ENCODE measurements around the gene ACBD6.

The ACBD6 gene

DNA sequence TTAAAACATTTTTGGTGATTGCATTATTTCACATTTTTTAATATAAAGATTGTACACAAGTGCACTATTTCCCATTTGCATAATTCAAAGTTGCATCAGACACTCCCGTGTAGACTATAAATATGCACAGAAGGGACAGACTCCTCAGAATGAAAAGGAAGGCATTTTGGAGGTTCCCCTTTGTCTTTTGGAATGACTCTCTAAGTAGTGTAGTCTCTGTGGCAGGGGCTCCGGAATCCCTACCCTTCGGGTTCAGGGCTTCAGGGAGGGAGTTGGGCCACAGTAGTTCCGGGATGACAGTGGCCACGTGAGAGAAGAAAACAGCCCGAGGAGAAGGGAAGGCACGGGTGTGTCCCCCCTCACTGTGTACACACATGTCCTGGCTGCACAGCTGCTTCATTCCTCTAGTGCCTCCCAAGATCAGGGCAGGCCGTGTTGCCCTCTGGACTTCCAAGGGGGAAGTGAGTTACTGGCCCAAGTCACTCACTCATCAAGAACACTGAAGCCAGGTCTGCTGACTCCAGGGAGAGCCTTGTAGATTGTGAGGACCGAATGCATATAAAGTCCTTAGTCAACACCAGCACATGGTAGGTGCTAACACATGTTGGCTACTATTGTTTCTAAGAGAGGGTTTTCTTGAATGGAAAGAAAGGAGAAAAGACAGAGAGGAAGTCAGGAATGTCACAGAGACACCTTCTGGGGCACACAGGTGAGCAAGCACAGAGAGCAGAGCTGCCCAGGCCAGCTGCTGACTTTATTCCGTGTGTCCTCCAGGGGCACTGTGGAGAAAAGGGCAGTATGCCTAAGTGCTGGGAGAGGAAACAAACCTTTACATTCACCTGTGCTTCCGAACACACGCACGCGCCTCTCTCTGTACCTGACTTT is 232.5 kb downstream of the ACBD6 start:
- DNase-seq (ENCODE audit: low read depth): no peak

DNA sequence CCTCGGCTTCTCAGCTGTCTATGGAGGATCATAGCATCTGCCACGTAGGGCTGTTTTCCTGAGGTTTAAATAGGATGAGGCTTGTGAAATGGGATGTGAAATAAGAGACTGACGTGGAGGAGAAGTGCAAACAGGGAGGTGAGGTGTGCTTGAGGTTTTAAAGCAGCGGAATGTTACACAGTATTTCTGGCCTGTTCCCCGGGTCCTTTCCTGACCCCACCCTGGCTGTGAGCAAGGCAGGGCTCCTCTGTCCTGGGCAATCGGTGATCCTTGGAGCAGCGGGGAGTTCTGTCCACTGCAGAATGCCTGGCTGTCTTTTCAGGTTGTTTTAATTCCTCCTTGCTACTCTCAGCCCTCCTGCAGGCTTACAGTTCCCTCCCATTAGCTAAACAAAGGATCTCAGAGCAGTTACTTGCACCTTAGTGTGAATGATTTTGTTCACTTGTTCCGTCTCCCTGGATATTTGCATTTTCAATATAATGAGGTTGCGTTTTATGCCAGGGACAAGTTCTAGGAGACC is 233.8 kb downstream of the ACBD6 start:
- no peak for DNase-seq (ENCODE audit: low read depth)

DNA sequence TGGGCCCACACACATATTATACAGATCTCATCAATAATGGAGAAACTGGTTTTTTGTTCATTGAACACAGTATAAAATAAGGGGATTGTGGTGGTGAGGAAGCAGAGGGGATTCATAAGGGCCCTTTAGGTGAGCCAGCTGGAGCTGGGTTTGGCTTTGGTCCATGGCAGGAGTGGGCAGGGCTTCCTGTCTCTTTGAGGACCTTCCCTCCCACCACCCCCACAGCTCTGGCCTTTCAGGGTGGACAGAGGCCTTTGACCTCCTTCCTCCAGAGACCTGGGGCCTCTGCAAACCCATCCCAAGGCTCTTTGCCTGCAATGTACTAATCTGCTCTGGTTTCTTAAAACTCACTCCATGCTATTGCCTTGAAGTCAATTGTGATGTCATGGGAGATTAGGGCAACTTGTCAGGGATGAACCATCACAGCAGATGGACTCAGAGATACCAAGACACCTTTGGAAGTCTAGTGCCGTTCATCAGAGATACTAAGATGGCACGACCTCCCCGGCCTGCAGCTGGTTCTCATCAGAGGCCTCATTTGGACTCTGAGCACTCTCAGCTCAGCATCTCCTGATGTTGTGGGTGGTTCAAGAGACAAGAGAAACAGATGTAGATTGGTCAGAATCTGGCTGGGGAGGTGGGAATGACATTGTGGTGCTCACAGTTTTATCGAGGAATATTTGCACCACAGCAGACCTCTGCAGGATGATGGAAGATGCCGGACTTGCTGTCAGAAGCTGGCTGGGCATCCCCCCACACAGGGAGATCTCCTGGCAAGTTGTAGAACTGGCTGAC is 234.4 kb downstream of the ACBD6 start:
- DNase-seq (ENCODE audit: low read depth): no peak

DNA sequence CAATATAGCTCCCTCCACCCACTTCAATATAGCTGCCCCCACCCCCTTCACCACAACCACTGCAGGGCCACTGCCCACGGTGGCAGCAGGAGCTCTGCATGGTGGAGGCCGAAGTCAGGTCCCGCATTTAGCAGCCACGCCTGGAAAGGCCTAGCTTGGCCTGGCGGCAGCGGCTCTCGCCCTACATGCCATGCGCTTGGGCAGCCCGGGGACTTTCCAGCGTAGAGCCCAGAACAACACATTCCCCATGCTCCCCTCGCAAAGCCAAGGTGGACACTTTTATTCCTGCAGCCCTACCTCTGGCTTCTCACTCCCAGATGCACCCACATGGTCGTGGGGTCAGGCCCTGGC is 235.2 kb downstream of the ACBD6 start:
- no peak for DNase-seq (ENCODE audit: low read depth)

DNA sequence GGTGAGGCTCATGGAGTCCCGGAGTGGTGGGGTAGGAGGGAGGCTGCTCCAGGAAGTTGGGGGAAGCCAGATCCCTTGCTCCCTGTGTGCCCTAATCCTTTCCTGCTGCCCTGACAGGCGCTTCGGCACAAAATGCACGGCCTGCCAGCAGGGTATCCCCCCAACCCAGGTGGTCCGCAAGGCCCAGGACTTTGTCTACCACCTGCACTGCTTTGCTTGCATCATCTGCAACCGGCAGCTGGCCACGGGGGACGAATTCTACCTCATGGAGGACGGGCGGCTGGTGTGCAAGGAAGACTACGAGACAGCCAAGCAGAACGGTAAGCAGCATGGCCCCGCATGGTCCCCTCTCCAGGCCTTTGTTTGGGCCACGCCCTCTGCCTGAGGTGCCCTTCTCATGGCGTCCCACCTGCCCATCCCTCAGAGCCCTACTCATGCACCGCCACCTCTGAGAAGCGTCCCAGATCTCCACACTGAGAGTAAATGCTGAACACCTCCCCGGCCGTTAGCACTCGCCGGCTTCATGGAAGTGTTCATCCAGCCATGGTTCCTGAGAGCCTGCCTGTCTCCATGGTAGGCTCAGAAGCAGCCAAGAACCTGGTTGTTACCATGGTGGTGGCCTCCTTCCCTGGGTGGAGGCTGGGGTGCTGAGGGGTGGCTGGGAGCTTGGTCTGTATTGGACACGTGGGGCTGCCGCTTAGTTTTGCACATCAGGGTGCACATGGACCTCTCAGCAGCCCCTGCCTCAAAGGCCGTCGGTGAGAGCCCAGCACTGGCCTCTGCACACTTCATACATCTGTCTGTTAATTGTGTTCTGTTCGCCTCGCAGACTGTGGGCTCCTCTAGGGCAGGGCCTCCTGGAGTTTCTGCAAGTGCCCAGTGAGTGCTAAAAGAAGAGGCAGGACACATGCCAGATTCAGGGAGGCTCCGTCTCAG is 235.8 kb downstream of the ACBD6 start:
- DNase-seq (ENCODE audit: low read depth): no peak

DNA sequence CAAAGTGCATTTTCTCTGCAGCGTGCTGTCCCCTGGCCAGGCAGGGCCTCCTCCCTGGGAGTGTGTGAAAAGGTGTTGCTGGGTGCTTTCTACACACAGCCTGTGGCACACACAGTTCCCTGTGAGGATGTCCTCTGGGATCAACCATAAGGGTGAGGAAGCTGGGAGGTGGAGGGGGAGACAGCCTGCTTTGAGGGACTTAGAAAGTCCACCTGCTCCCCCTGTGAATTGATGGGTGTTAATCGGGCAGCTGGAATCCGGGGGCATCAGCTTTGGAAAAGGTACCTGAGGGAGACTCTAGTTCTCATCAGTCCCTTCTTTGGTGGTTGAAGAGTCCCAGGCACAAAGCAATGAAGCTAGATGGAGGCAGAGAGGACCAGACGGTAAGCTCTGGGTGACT is 236.5 kb downstream of the ACBD6 start:
- no peak for DNase-seq (ENCODE audit: low read depth)

DNA sequence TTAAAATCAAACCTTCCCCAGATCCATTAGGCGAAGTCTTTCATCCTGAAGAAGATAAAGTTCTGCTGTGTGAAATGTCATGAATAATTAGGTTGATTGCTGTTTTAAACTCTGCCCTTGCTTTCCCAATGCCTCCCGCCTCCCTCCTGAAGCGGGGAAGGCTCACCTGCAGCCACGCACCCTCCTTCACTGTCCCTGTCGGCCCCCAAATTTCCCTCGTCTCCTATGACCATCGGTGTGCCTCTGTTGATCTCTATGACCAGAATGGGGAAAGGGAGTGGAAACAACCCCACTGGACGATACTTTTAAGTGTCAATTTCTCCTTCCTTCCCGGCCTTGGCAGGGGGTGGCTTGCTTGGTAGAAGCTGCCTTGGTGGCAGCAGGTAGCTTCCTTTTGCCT is 237.2 kb downstream of the ACBD6 start:
- DNase-seq (ENCODE audit: low read depth): no peak

DNA sequence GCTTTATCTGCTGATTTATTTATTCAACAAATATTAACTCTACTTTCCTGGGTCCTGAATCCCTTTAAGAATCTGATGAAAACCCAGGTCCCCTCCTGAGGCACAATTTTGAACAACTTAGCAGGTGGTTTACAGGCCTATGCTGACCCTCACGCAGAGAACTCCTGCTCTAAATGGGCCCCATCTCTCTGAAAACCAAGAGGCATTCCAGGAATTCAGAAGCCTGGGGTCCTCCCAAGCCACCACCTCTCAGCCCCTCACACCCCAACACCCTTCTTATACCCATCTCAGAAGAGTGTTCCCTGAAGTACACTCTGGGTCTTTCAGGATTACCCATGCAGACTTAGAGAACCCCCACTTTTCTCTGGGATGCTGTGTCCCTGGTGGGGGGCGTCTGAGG is 237.8 kb downstream of the ACBD6 start:
- no peak for DNase-seq (ENCODE audit: low read depth)

DNA sequence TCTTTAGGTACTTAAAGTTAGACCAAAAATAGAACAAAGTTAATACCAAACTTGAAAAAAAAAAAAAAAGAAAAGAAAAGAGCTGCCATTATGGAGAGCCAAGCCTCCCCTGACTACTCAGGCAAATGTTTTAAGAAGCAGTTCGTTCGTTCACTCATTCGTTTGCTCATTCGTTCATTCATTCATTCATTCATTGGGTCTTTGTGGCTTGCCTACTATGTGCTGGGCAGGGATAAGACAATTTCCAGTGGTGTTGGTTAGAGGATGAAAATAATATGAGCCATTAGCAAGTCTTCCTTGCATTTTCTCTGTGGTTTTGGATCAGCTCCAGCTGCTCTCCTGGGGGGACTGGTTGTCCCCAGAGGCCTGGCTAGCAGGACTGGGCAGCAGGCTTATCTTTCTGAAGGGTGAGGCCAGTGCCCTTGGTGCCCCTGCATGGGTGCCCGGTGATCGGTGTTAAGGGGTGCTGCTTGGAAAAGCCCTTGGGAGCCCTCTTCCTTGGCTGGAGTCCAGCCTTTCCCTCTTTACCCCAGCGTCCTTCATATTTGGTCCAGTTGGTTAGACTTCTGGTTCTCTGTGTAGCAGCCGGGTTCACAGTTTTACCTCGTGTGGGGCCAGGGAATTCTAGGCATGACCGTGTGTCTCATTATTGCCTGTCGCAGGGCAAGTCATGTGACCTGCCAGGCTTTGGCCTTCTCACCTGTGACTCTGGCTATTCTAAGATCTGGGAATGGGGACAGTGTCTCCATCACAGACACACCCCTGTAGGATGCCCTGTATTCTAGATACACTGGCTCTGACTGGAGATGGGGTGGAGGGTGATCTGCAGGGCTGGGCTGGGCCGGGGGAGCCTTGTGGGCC is 239.5 kb downstream of the ACBD6 start:
- DNase-seq (ENCODE audit: low read depth): no peak

DNA sequence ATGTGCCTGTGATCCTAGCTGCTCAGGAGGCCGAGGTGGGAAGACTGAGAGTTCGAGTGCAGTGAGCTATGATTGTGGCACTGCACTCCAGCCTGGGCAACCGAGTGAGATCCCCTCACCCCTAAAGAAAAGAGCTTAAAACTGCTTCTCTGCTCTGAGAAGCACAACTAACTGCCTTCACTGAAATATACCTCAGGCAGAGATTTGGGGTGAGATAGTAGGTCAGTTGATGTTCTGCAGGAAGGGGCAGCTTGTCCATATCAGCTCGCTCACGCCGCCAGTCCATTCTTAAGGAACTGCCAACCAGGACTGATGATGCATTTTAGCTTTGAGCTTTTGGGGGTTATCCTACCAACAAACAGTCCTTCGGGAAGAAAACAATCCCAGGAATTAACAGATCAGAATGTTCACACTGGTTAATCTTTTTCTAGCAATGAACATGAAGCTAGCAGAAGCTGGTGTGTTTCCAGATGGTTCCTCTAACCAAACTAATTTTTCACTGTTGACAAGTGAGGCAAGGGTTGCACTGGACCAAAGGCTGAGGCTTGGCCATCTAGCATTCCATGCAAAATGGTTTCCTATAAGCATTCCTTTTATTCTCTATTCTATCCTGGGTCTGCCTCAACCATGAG is 240.7 kb downstream of the ACBD6 start:
- DNase-seq (ENCODE audit: low read depth): no peak

DNA sequence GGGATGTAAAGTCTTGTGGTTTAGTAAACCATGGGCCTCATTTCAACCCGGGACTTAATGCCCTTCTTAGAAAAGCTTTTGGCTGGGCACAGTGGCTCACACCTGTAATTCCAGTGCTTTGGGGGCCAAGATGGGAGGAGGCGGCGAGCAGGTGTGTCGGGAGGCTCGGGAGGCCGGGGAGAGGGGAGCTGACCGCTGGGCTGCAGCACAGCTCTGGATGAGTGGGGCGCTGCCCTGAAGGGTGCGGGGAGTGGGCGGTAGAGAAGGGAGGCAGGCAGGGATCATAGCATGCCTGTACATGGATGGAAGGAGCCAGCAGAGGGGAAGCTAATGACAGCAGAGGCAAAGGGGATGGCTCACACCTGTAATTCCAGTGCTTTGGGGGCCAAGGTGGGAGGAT is 241.3 kb downstream of the ACBD6 start:
- DNase-seq (ENCODE audit: low read depth): no peak

DNA sequence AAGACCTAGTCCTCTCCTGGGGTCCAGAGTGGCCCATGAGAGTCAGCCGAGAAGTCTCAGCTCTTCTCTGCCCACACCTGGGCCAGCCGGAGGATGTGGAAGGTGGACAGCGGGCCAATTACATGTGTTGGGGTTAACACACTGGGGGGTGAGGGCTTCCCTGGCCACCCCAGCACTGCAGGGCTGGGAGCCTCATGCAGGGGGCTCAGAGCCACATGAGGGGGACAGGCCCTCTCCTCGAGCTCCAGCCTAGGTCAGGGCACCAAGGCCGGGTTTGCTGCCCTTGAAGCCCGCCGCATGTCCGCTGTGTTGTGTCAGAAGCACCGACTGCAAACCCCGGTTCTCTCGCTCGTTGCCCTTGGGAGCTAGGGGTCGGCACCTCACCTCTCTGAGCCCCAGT is 241.8 kb downstream of the ACBD6 start:
- no peak for DNase-seq (ENCODE audit: low read depth)

DNA sequence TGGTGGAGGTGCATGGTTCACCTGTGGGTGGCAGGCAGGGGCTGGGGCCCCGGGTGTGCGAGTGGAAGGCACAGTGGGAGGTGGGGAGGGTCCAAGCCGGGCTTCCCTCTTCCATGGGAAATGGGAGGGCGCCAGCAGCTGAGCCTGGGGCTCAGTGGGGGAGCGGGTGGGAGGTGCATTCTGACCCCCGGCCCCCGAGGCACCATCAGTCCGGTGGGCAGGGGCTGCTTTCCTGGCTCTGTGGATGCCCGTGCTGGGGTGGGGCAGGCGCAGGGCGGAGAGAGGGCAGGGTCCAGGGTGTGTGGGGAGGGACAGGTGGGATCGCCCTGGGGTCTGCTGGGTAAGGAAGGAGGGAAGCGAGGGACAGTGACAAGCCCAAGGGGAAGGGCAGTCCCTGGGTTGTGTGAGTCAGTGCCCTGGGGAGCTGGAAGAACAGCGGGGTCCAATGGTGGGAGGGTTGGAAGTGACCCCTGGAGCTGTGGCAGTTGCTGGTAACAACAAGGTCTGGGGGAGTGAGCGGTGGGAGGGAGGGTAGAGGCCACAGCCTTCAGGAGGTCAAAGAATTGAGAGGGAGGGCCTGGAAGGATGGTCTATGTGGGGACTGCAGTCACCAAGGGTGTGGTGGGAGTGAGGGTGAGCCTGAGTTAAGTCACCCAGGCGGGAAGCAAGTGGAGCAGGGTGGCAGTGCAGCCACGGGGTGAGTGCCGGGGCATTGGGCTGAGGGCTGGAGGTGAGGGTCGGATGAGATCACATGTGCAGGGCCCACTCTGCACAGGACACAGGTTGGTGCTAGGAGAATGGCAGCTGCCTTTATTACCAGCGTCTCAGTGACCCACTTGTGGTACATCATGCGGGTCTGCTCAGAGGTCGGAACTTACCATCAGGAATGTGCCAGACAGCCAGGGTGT is 242.7 kb downstream of the ACBD6 start:
- DNase-seq (ENCODE audit: low read depth): no peak

DNA sequence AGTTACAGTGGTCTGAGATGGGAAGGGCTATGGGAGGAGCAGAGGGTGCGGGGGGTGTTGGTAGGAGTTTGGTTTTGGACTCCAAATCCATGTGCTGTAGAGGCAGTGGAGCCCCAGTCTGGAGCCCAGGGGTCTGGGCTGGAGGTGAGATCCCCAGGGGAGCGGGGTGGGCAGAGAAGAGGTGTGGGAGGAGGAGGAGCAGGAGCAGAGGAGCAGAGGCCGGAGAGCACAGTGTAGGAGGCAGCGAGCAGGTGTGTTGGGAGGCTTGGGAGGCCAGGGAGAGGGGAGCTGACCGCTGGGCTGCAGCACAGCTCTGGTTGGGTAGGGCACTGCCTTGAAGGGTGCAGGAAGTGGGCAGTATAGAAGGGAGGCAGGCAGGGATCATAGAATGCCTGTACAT is 243.4 kb downstream of the ACBD6 start:
- no peak for DNase-seq (ENCODE audit: low read depth)

DNA sequence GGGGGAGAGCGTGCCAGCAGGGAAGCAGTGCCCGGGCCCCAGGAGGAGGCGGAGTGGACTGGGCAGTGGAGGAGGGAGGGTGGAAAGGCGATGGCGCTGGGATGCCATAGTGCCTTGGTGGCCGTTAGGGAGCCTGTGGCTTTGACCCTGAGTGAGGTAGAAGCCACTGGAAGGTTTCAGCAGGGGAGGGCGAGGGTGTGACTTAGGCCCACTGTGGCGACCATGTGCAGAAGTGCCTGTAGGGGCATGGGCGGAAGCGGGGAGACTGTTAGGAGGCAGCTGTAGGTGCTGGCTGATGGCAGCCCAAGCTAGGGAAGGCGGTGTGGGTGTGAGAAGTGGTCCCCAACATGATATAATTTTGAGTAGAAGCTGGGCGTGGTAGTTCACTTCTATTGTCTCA is 244.1 kb downstream of the ACBD6 start:
- no peak for DNase-seq (ENCODE audit: low read depth)

DNA sequence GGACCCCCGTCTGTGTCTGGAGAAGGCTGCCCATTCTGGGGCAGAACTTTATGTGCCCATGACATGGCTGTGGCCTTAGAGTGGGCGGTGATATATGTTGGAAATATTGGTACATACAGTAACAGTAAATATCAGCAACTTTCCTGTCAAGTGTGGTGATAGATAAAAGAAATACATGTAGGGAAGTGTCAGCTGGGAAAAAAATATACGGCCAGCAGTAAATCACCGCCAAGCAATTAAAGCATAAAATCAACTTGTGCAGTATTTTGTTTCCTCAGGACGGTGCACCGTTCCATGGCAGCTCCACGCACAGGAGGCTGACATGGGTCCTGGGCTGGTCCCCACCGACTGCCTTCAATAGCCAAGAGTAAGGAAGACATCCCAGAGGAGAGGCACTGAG is 244.9 kb downstream of the ACBD6 start:
- no peak for DNase-seq (ENCODE audit: low read depth)

DNA sequence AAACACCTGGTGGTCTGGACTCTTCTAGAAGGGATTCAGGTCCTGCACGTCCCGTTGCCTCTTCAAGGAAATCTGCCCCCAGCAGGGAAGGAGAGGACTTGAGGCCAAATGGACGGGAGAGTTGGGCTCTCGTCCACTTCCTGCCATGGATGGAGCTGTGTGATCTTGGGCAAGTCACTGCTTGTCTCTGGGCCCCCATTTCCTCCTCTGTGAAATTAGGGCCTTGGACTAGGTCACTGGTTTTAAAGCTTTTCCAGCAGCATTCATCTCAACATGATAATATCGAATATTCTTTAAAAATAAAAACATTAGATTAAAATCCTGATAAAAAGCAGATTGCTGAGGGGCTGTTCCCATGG is 245.4 kb downstream of the ACBD6 start:
- no peak for DNase-seq (ENCODE audit: low read depth)

DNA sequence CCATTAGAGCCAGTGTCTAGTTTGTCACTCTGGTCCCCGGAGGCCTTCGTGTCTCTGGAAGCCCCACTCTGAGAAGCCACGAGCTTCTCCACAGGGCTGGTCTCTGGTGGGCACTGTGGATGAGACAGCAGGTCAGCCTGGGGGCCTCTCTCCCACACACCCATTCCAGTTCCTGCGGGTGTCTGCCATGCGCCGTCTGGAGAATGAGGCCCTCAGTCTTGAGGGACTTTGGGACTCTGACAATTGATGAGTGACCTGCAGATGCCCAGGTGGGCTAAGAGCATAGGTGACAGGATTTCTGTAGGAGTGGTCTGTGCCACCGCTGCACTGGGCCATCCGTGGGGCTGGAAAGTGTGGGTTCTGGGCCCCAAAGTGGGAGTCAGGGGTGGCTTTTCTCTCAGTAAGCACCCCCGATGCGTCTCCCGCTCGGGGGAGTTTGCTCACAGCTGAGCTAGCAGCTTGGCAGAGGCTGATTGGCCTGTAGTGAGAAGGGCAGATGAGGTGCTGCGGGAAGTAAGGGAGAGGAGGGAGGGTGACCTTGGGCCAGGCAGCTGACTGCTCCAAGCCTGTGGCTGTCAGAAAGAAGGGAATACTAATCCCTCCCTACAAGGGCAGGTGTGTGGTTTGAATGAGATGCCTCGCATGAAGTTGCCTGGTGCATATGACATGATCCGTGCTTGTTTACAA is 245.9 kb downstream of the ACBD6 start:
- DNase-seq (ENCODE audit: low read depth): no peak
